ENCODE data around the gene ZSCAN1.

DNA sequence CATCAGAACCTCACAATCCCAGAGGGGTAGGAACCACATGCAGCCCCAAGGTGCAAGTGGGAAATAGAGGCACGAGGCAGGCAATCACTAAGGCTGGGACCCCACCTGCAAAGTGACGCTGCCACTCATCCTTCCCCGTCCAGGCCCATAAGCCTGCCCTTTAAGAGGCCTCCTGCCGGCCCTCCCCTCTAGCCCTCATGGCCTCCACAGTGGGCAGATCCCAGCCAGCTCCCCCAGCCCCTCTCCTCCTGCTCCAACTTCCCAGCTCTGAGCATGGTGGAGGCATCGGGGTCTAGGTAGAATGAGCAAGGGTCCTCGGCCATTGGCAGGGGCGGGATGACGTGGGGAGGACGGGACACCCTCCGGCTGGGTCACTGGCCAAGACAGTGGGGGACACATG, 61.5 kb downstream of the ZSCAN1 start:
- TF ChIP-seq EP300 (IDR thresholded peaks at IDR 0.05) (no peak), POLR2A (IDR thresholded peaks at IDR 0.05; ENCODE audit: low read depth) (no peak), POLR2AphosphoS5 (IDR thresholded peaks at IDR 0.05) (no peak)
- TF ChIP-seq, protein P1, sequence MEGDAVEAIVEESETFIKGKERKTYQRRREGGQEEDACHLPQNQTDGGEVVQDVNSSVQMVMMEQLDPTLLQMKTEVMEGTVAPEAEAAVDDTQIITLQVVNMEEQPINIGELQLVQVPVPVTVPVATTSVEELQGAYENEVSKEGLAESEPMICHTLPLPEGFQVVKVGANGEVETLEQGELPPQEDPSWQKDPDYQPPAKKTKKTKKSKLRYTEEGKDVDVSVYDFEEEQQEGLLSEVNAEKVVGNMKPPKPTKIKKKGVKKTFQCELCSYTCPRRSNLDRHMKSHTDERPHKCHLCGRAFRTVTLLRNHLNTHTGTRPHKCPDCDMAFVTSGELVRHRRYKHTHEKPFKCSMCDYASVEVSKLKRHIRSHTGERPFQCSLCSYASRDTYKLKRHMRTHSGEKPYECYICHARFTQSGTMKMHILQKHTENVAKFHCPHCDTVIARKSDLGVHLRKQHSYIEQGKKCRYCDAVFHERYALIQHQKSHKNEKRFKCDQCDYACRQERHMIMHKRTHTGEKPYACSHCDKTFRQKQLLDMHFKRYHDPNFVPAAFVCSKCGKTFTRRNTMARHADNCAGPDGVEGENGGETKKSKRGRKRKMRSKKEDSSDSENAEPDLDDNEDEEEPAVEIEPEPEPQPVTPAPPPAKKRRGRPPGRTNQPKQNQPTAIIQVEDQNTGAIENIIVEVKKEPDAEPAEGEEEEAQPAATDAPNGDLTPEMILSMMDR (IDR thresholded peaks at IDR 0.05), result no peak
